Smooth muscle cell (in vitro differentiated cells): ENCODE data around the gene MYRFL. TPM values are rescaled to one million over a fixed set of nuclear protein-coding genes. Genes with fewer than 3 reads are reported as not detected.

Experiments used
- DNase-seq: peaks from one replicate; lab custom pipeline; 2025; ENCODE audit not compliant: unreplicated experiment; lab: John Stamatoyannopoulos, UW
- H2AFZ ChIP-seq: fragments of 200-600 bp; sonication (generic); 2 replicates; pipeline ENCODE4 v1.6.0; 2016; ENCODE audit warnings: antibody characterized with exemption, low read depth, mild to moderate bottlenecking
- H3F3A ChIP-seq: fragments of 200-600 bp; sonication (generic); 2 replicates; pipeline ENCODE4 v1.6.0; 2017; ENCODE audit warnings: antibody characterized with exemption, low read depth
- H3K27ac ChIP-seq: fragments of 200-600 bp; sonication (generic); 2 replicates; pipeline ENCODE4 v1.5.1; 2016; ENCODE audit warnings: low read depth, mild to moderate bottlenecking
- H3K27me3 ChIP-seq: fragments of 200-600 bp; sonication (generic); 2 replicates; pipeline ENCODE4 v1.6.1; 2016; ENCODE audit warnings: low read depth, mild to moderate bottlenecking
- H3K36me3 ChIP-seq: fragments of 200-600 bp; sonication (generic); 2 replicates; pipeline ENCODE4 v1.5.1; 2016; ENCODE audit warnings: low read depth
- H3K4me1 ChIP-seq: fragments of 200-600 bp; sonication (generic); 2 replicates; pipeline ENCODE4 v1.5.1; 2016; ENCODE audit warnings: low read depth
- H3K4me2 ChIP-seq: fragments of 200-600 bp; sonication (generic); 2 replicates; pipeline ENCODE4 v1.6.0; 2016; ENCODE audit warnings: mild to moderate bottlenecking
- H3K4me3 ChIP-seq: fragments of 200-600 bp; sonication (generic); 2 replicates; pipeline ENCODE4 v1.5.1; 2016; ENCODE audit warnings: mild to moderate bottlenecking
- H3K79me2 ChIP-seq: fragments of 200-600 bp; sonication (generic); 2 replicates; pipeline ENCODE4 v1.6.0; 2016; ENCODE audit warnings: low read depth, mild to moderate bottlenecking
- H3K9ac ChIP-seq: fragments of 200-600 bp; sonication (generic); 2 replicates; pipeline ENCODE4 v1.6.0; 2016; ENCODE audit warnings: low read depth
- H3K9me3 ChIP-seq: fragments of 200-600 bp; sonication (generic); replicated peaks from 2 replicates; pipeline ENCODE4 v1.5.1; 2016; ENCODE audit warnings: low read depth
- H4K20me1 ChIP-seq: fragments of 200-600 bp; sonication (generic); 2 replicates; pipeline ENCODE4 v1.6.0; 2016; ENCODE audit warnings: low read depth
- CTCF ChIP-seq: fragments of 200-600 bp; sonication (generic); IDR thresholded peaks from 2 replicates; pipeline ENCODE4 v1.5.1; 2017; ENCODE audit warnings: borderline replicate concordance, mild to moderate bottlenecking, antibody characterized with exemption; ENCODE audit not compliant: insufficient read depth, poor library complexity, severe bottlenecking
- WGBS: methylation state at CpG from one replicate; pipeline ENCODE4 v1.1.7; 2016; ENCODE audit warnings: low lambda C conversion rate; 5-methylcytosine and 5-hydroxymethylcytosine counted together
- polyA plus RNA-seq: library from polyadenylated mRNA; unstranded; fragments of >200 nt; fragmentation: Nextera tagmentation; extraction: Ambion mirVana; gene quantifications from 2 replicates; pipeline ENCODE4 v1.2.1, GENCODE V29; 2016
- total RNA-seq: library from RNA; depleted of rRNA; stranded (reverse); fragments of >200 nt; gene quantifications from 2 replicates; pipeline ENCODE4 v1.2.3, GENCODE V29; 2014

The MYRFL gene
- total and polyA plus RNA-seq, 2 experiments from 2014 or later: not detected

DNA sequence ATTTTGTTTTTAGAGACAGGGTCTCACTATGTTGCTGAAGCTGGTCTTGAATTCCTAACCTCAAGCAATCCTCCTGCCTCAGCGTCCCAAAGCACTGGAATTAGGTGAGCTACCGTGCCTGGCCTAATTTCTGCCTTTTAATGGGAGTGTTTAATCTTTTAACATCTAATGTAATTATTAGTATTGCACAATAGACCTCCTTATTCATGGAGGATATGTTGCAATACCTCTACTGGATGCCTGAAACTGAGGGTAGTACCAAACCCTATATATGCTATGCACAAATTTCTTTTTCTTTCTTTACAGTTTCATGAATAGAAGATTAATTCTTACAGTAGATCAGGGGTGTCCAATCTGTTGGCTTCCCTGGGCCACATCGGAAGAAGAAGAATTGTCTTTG is 47.8 kb downstream of the MYRFL start:
- TF ChIP-seq CTCF: no peak
- H2AFZ ChIP-seq: no peak overlapping the region
- H3K4me2 ChIP-seq: no peak overlapping the region
- H3K27ac ChIP-seq: no peak overlapping the region
- no peak for DNase-seq
- H3K4me3 ChIP-seq: no peak overlapping the region
- no peaks in the 10 kb centered on the region for H4K20me1 ChIP-seq
- H3K36me3 ChIP-seq: no peaks in the 10 kb centered on the region
- H3K4me1 ChIP-seq: peaks cover 4% of the 10 kb centered on the region
- no peaks in the 10 kb centered on the region for H3F3A ChIP-seq
- H3K9me3 ChIP-seq: no peaks in the 10 kb centered on the region
- H3K27me3 ChIP-seq: no peaks in the 10 kb centered on the region
- no peaks in the 10 kb centered on the region for H3K79me2 ChIP-seq
- H3K9ac ChIP-seq: no peak overlapping the region
- 61% methylated on average over 3 of the region's 3 CpGs for WGBS

GRCh38 chr12:69873429-69873828 is 48.4 kb downstream of the MYRFL start:
- H3K36me3 ChIP-seq: no peaks in the 10 kb centered on the region
- H3K9ac ChIP-seq: no peak overlapping the region
- no peak overlapping the region for H3K4me2 ChIP-seq
- TF ChIP-seq CTCF: no peak
- DNase-seq: no peak
- 88% methylated on average over 2 of the region's 2 CpGs for WGBS
- H2AFZ ChIP-seq: peak overlapping the region; percentile 35
- H3K4me3 ChIP-seq: no peak overlapping the region
- no peaks in the 10 kb centered on the region for H3K27me3 ChIP-seq
- H3K27ac ChIP-seq: no peak overlapping the region
- no peaks in the 10 kb centered on the region for H3K79me2 ChIP-seq
- H3F3A ChIP-seq: no peaks in the 10 kb centered on the region
- no peaks in the 10 kb centered on the region for H4K20me1 ChIP-seq
- H3K9me3 ChIP-seq: no peaks in the 10 kb centered on the region
- H3K4me1 ChIP-seq: peaks cover 4% of the 10 kb centered on the region

DNA sequence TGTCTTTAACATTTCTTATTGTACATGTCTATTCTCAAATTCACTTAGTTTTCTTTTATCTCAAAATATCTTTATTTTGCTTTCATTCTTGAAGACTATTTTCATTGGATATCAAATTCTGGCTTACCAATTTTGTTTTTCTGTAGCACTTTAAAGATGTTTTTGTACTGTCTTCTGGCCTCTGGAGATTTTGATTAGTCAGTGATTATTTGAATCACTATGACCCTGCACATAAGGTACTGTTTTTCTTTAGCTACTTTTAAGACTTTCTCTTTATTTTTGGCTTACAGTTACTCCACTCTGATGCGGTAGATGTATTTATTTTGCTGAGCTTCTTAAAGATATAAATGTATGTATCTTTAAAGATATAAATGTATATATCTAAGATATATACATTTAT is 49.6 kb downstream of the MYRFL start:
- Histone ChIP-seq H2AFZ (no peak overlapping the region), H3K36me3 (no peaks in the 10 kb centered on the region), H3K9me3 (no peaks in the 10 kb centered on the region), H3K27ac (no peak overlapping the region), H3K4me2 (no peak overlapping the region), H3K9ac (no peak overlapping the region), H3K79me2 (no peaks in the 10 kb centered on the region), H3K4me3 (no peak overlapping the region), H4K20me1 (no peaks in the 10 kb centered on the region), H3K4me1 (peaks cover 4% of the 10 kb centered on the region), H3K27me3 (no peaks in the 10 kb centered on the region), H3F3A (no peaks in the 10 kb centered on the region)
- no peak for TF ChIP-seq CTCF
- no peak for DNase-seq
- 95% methylated on average over 1 of the region's 1 CpG for WGBS

- peaks cover 4% of the 10 kb centered on the region for H3K4me1 ChIP-seq
- no peak overlapping the region for H3K4me3 ChIP-seq
- no peaks in the 10 kb centered on the region for H4K20me1 ChIP-seq
- H3K27me3 ChIP-seq: no peaks in the 10 kb centered on the region
- no peaks in the 10 kb centered on the region for H3K36me3 ChIP-seq
- no peak overlapping the region for H3K27ac ChIP-seq
- no peaks in the 10 kb centered on the region for H3K9me3 ChIP-seq
- no peak for DNase-seq
- no peaks in the 10 kb centered on the region for H3F3A ChIP-seq
- no peaks in the 10 kb centered on the region for H3K79me2 ChIP-seq
- peak overlapping the region; percentile 46 for H2AFZ ChIP-seq
- H3K4me2 ChIP-seq: no peak overlapping the region
- no peak for TF ChIP-seq CTCF
- 81% methylated on average over 11 of the region's 11 CpGs for WGBS
- no peak overlapping the region for H3K9ac ChIP-seq
These were observed 50.4 kb downstream of the MYRFL start for GRCh38 chr12:69875416-69875935.
